Measurements from ENCODE around the gene INTS7. TPM values are rescaled to one million over a fixed set of nuclear protein-coding genes. Genes with fewer than 3 reads are reported as not detected.

Gene INTS7
- total RNA-seq, 1 donor from 2014 or later = 8.2 TPM

DNA sequence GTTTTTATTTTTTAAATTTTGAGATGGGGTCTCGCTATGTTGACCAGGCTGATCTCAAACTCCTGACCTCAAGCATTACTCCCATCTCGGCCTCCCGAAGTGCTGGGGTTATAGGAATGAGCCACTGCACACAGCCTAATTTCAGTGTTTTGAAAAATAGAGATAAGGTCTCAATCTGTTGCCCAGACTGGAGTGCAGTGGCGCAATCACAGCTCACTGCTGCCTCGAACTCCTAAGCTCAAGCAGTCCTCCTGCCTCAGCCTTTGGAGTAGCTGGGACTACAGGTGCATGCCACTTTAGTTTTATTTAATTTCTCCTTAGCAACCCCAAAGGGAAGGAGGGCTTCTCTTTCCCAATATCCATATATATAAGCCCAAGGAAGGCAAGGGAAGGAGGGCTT lies 141.0 kb downstream of the INTS7 start:
- intact Hi-C loops (cut with DNase I) = no loop called here
- DNase-seq (no peak), ATAC-seq (ENCODE audit: poor library complexity) (no peak)

DNA sequence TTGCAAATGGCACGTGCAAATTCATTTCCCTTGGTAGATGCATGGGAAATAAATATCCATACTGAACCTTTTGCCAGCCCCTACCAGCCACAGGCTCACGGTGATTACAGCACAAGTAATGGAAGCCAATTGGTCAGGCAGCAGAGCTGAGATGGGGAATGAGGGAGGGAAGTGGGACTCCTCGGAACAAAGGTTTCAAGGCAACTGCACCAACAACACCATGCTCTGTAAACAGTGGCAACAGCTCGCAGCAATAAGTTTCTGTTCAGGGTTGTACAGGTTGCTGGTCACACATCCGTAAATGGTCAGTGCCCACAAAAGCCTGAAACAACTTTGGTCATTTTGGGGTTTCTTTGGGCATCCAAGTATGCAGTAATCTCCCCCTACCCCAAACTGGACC lies 142.1 kb downstream of the INTS7 start:
- DNase-seq (no peak), ATAC-seq (ENCODE audit: poor library complexity) (no peak)
- intact Hi-C loops (cut with DNase I) = no loop called here

DNA sequence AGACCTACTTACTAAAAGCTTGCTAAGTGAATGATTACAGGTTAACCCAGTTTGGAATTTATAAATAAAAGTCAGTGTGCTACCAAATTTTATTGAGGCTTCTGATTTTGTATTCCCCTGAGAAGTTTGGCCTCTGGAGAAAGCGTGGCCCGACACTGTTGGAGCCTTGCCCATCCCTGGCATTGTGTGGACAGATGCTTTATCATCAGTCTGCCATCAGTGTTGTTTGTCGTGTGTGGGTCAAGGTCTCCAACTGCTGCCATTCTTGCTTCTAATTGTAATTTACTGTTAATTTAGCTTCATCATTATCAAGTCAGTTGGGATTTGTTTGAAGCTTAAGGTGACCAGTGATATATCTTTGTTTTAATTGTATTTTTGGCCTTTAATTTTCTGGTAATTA lies 142.8 kb downstream of the INTS7 start:
- ATAC-seq (ENCODE audit: poor library complexity) = no peak
- intact Hi-C loops (cut with DNase I) = no loop called here
- DNase-seq = no peak

DNA sequence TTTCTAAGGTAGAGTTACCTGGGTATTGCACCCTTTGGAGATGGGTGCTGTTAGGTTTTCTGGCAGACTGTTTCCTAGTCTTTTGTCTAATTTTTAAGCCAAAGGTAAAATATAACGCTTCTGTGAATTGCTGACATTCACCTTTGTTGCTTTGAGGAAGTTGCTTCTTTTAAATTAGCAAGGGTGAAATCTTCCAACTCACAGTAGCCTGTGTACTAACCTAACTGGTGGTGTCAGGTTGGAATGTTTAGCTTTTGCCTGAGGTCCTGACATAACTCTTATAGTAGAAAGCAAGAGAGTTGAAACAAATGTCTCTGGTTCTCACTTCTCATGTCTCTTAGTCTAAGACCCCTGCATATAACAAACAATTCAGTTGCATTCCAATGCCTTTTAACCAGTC lies 143.6 kb downstream of the INTS7 start:
- intact Hi-C loops (cut with DNase I) = no loop called here

More for the DNA sequence above, 143.6 kb downstream of the INTS7 start:
- no peak for ATAC-seq (ENCODE audit: poor library complexity)
- DNase-seq = no peak

Small RNA genes lying within 50 kb of the gene (microRNA-seq; reads per million reads assigned to microRNA genes)
- gene MIR3122 = not detected

Other genes with a start within 250 kb of the INTS7 start
- 21.4 TPM for gene LPGAT1, start 204.8 kb downstream of the INTS7 start, total RNA-seq
- gene DTL, start 191 bp upstream of the INTS7 start, total RNA-seq = 0.43 TPM
- gene PPP2R5A, start 249.9 kb upstream of the INTS7 start, total RNA-seq = 77.9 TPM